ENCODE measurements around the gene RASA2. TPM values are rescaled to one million over a fixed set of nuclear protein-coding genes. Genes with fewer than 3 reads are reported as not detected.
"Not testable (repeated sequence)": the region's sequence is repeated elsewhere in the genome, so short reads cannot be mapped to it uniquely, and the experiment has no call there.

Gene RASA2
- total RNA-seq, 1 donor from 2014 or later, result 9.9 TPM

DNA sequence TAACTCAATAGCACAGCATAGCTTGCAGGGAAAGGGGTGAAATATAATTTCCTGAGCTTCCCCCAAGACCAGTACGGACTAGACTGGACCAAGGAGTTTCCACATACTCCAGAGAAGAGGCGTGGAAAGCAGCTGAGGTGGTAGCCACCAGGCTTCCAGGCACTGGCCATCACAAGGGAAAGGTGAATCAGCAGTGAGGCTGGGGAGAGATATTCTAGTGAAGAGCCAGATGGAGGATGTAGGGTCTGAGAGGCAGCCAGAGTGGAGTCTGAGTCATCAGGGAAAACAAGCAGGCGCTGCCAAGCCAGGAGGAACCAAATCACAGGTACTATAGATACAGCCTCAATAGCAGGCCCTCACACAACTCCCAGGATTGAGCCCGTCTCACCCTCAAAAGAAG, 9.6 kb upstream of the RASA2 start:
- H3K27me3 Mint-ChIP-seq (ENCODE audit: unreplicated experiment), result no peaks in the 10 kb centered on the region
- H3K9me3 Mint-ChIP-seq (ENCODE audit: unreplicated experiment), result no peaks in the 10 kb centered on the region
- no peak overlapping the region for H3K4me3 Mint-ChIP-seq (ENCODE audit: unreplicated experiment)
- H3K4me1 Mint-ChIP-seq (ENCODE audit: unreplicated experiment), result peaks cover 4% of the 10 kb centered on the region
- DNase-seq (ENCODE audit: extremely low spot score, unreplicated experiment), result no peak
- TF ChIP-seq CTCF (IDR thresholded peaks at IDR 0.05), result no peak
- H3K36me3 Mint-ChIP-seq (ENCODE audit: unreplicated experiment), result no peaks in the 10 kb centered on the region
- no peak overlapping the region for H3K27ac Mint-ChIP-seq (ENCODE audit: unreplicated experiment)

DNA sequence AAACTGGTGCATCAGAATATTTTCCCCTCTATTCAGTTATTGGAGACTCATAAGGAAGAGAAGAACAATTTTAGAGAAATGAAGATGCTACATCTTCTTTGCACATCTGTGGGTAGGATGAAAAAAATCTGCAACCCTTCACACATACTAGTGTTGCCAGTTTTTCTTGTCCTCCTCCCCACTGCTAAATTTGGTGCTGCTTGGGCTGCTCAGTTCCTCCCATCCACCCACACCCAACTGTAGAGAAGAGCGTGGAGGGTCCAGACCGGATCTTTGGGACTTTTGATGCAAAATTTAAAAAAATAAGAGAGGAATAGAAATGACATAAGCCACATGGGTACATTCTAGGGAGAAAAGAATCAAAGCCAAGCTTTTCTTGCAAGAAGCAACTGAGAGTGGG, 8.7 kb upstream of the RASA2 start:
- DNase-seq (ENCODE audit: extremely low spot score, unreplicated experiment), result no peak
- H3K27ac Mint-ChIP-seq (ENCODE audit: unreplicated experiment), result no peak overlapping the region
- TF ChIP-seq CTCF (IDR thresholded peaks at IDR 0.05), result no peak
- no peaks in the 10 kb centered on the region for H3K36me3 Mint-ChIP-seq (ENCODE audit: unreplicated experiment)
- no peak overlapping the region for H3K4me3 Mint-ChIP-seq (ENCODE audit: unreplicated experiment)
- H3K9me3 Mint-ChIP-seq (ENCODE audit: unreplicated experiment), result no peaks in the 10 kb centered on the region
- H3K4me1 Mint-ChIP-seq (ENCODE audit: unreplicated experiment), result peaks cover 8% of the 10 kb centered on the region
- no peaks in the 10 kb centered on the region for H3K27me3 Mint-ChIP-seq (ENCODE audit: unreplicated experiment)

GRCh38 chr3:141478840-141479239, 8.0 kb upstream of the RASA2 start:
- H3K4me1 Mint-ChIP-seq (ENCODE audit: unreplicated experiment); H3K9me3 Mint-ChIP-seq (ENCODE audit: unreplicated experiment); H3K27me3 Mint-ChIP-seq (ENCODE audit: unreplicated experiment); DNase-seq (ENCODE audit: extremely low spot score, unreplicated experiment); H3K27ac Mint-ChIP-seq (ENCODE audit: unreplicated experiment); H3K36me3 Mint-ChIP-seq (ENCODE audit: unreplicated experiment); H3K4me3 Mint-ChIP-seq (ENCODE audit: unreplicated experiment): not testable (repeated sequence)

DNA sequence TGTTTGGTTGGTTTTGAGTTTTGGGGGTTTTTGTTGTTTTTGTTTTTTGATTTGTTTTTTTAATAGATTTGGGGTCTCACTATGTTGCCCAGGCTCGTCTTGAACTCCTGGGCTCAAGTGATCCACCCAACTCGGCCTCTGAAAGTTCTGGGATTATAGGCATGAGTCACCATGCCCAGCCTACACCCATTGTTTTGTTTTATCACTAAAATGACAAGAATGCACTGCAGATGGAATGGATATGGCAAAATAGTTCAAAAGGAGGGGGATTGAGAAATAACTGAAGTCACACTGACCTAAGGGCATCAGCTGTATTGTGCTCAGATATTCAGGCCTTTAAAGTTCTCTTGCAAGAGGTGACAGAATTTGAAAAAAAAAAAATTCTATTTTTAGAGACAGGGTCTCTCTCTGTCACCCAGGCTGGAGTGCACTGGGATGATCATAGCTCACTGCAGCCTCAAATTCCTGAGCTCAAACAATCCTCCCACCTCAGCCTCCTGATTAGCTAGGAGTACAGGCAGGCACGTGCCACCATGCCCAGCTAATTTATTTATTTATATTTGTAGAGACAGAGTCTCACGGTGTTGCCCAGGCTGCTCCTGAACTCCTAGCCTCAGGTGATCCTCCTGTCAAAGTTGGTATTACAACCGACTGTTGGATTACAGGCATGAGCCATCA, 4.4 kb upstream of the RASA2 start:
- no peak overlapping the region for H3K4me3 Mint-ChIP-seq (ENCODE audit: unreplicated experiment)
- H3K36me3 Mint-ChIP-seq (ENCODE audit: unreplicated experiment), result no peaks in the 10 kb centered on the region
- no peaks in the 10 kb centered on the region for H3K9me3 Mint-ChIP-seq (ENCODE audit: unreplicated experiment)
- peaks cover 17% of the 10 kb centered on the region for H3K4me1 Mint-ChIP-seq (ENCODE audit: unreplicated experiment)
- no peak for TF ChIP-seq CTCF (IDR thresholded peaks at IDR 0.05)
- no peaks in the 10 kb centered on the region for H3K27me3 Mint-ChIP-seq (ENCODE audit: unreplicated experiment)
- no peak overlapping the region for H3K27ac Mint-ChIP-seq (ENCODE audit: unreplicated experiment)
- DNase-seq (ENCODE audit: extremely low spot score, unreplicated experiment), result no peak

GRCh38 chr3:141484701-141485287, 2.0 kb upstream of the RASA2 start:
- Mint-ChIP-seq H3K4me3 (ENCODE audit: unreplicated experiment) (no peak overlapping the region), H3K27ac (ENCODE audit: unreplicated experiment) (no peak overlapping the region), H3K36me3 (ENCODE audit: unreplicated experiment) (no peaks in the 10 kb centered on the region), H3K4me1 (ENCODE audit: unreplicated experiment) (peaks cover 24% of the 10 kb centered on the region), H3K27me3 (ENCODE audit: unreplicated experiment) (no peaks in the 10 kb centered on the region), H3K9me3 (ENCODE audit: unreplicated experiment) (no peaks in the 10 kb centered on the region)
- DNase-seq (ENCODE audit: extremely low spot score, unreplicated experiment), result no peak
- TF ChIP-seq CTCF (IDR thresholded peaks at IDR 0.05), result no peak

Measured in osteocyte (in vitro differentiated cells).